Head of caudate nucleus (tissue), 42 donors: Measurements from ENCODE around the gene ODC1.

Experiments
- DNase-seq, 42 donors: peaks; one replicate each; pipeline versions ENCODE4 v3.0.0 to v3.0.0-alpha.2; 2020 to 2021; ENCODE audit warnings: mixed read lengths in 7 of 42
- intact Hi-C: fragments of 100-400 bp; cut with DNase I; formaldehyde crosslinking; loops from one replicate; pipeline ENCODE4 v1.15.0; 2022

Gene ODC1

DNA sequence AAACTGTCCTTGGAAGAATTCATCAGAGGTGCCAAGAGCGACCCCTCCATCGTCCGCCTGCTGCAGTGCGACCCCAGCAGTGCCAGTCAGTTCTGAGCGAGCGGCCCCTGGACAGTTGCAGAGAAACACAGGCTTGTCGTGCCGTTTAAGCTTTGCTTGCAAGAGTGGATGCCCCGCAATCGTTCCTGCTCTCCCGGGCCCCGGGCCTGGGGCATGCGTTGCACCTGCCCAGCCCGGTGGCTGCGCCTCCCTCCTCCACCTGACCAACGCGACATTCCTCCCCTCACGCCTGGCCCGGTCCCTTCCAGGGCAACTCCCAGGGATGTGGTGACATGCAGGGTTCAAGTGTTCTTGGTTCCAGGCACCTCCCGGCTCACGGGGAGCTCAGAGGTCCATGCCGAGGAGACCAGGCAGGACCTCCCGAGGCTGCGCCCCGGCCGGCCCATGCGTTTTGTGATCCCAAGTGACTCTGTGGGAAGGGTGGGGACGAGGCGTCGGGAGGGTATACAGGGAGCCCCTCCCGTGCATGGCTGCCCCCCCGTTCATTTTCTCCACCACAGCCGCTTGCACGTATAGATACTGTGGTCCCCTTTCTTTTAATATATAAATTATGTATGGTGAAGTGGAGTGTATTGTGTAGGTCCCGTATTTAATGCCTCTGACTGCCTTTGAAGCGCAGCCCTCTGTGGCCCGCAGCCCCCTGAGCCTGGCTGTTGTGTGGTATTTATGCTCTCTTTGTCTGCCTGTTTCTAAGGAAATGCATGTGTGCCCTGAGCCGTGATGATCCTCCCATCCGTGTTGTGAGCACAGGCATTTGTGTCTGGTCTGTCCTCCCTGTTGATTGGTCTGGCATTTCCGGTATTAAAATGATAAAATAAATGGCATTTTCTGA lies 21.2 kb downstream of the ODC1 start:
- no peak for DNase-seq
- intact Hi-C loops = no loop called here

DNA sequence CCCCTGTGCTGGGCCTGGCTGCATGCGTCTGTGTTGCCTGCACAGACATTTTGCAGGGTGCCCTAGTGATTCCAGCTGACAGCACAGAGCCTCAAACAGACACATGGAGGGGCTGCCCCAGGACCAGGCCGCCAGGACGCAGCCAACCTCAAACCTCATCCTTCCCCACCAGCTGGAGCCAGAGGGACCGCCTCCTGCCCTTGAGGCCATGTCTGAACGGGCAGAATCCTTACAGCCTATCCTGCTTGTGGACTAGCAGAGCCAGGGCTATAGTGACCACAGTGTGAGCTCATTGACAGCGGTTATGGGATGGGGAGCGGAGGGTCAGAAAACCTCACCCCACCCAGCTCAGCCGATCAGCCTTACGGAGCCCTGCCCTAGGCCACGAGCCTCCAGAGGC lies 22.4 kb downstream of the ODC1 start:
- intact Hi-C loops = no loop called here
- no peak for DNase-seq

DNA sequence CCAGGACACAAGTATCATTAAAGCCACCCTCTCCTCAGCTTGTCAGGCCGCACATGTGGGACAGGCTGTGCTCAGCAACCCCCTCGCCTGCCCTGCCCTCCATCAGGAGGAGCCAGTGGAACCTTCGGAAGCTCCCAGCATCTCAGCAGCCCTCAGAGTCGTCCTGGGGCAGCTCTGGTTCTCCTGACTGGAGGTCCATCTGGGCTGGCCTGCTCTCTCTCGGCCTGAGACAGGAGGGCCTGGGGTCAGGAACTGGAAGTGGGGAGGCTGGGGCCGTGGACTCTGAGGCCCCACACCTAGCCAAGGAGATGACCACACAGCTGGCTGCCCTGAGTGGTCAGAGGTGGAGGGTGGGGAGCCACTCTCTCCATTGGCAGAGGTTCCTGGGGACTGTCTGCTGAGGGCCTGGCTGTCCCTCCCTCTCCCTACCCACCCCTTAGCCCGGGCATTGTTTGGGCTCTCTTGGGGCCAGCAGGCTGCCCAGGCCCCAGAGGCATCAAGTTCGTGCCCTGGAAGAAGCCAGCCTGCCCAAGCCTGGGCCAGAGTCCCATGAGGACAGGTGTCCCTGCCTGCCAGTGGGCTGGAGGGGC lies 23.1 kb downstream of the ODC1 start:
- intact Hi-C loops = no loop called here

DNA sequence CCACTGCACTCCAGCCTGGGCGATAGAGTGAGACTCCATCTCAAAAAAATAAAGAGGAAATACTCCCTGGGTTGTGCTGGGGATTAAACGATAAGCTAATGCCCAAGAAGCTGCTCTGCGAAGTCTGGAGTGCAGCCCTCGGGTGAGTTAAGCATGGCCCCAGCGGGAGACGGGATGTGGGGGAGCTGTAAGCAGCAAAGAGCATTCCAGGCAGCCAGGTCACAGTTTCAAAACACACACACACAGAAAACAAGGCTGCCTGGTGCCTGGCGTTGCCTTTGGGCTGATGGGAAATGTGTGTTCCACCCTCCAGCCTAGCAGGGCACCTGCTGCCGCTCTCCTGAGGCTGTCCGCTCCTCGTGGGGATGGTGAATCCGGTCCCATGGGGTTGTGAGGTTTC lies 24.1 kb downstream of the ODC1 start:
- DNase-seq = no peak
- intact Hi-C loops = no loop called here

More for the DNA sequence above, 23.1 kb downstream of the ODC1 start:
- DNase-seq = no peak

DNA sequence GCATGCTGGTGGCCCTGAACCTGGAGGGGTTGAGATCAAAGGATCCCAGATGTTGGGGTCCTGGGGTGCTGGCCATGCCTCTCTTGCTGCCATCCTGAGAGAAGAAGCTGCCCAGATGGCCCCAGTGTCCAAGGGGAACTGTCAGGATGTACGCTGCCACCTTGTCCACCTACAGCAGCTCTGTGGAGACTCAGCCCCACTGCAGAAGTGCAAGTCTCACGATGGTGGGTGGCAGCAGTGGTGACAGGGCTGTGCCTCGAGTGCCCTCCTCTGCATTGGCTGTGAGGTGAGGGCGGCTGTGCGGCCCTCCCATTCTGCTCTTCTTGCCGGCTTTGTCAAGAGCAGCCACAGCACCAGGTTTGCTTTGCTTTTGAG lies 24.7 kb downstream of the ODC1 start:
- no peak for DNase-seq
- intact Hi-C loops = no loop called here

DNA sequence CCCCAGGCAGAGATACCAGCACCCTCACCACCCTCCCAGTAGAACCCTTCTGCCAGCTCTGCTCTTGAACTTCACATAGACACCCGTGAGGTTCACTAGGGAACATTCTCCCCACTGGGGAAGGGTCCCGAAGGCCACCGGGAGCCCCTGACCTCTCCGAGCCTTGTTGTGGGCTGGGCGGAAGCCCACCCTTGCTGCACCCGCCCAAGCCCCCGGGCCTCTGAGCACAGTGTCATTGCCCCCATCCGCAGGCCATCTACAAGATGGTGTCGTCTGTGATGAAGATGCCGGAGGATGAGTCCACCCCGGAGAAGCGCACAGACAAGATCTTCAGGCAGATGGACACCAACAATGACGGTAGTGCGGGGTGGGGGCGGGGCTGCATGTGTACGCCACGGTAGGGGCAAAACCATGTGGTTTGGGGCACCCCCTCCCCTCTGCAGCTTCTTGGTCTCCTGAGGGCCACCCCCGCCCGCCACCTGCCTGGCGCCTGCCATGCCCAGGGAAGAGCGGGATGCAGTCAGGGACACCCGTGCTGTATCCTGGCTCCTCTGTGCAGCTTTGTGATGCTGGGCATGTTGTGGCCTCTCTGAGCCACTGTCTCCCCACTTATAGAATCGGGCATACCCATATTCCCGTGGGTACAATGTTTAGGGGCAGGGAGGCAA lies 25.3 kb downstream of the ODC1 start:
- intact Hi-C loops = no loop called here
- no peak for DNase-seq

DNA sequence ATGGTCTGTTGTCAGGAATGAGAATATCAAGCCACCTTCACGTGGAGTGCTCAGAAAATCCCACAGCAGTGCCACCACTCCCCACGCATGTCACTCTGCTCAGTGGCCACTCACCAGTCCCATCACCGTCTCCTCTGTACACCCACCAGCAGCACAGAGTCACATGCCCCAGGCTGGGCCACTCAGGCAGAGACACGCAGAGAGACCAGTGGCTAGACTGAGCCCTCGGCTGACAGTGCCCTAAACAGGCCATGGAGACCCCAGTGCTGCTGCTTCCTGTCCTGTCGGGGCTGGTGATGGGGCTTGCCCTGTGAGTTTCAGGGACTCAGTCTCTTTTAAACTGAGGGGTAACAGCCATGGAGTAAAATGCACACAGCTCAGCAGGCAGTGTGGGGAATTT lies 25.9 kb downstream of the ODC1 start:
- no peak for DNase-seq
- intact Hi-C loops = no loop called here

DNA sequence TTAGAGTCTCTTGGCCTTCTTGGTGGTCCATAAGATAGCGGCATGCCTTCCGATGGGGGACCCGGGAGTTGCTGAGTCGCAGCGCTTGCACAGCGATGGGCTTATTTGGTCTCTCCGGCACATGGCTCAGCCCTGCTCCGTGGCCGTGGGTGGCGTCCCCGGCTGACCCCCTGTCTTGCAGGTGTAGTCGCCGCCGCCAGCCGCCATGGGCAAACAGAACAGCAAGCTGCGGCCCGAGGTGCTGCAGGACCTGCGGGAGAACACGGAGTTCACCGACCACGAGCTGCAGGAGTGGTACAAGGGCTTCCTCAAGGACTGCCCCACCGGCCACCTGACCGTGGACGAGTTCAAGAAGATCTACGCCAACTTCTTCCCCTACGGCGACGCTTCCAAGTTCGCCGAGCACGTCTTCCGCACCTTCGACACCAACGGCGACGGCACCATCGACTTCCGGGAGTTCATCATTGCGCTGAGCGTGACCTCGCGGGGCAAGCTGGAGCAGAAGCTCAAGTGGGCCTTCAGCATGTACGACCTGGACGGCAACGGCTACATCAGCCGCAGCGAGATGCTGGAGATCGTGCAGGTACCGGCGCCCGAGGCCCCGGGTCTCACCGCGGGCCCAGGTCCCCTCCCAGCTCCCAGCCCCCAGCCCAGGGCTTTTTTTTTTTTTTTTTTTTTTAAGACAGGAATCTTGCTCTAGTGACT lies 28.4 kb downstream of the ODC1 start:
- no peak for DNase-seq
- intact Hi-C loops = loop anchor here (10.0 kb wide), 1 partner anchor 145 kb away; no protein-coding TSS in a partner anchor

DNA sequence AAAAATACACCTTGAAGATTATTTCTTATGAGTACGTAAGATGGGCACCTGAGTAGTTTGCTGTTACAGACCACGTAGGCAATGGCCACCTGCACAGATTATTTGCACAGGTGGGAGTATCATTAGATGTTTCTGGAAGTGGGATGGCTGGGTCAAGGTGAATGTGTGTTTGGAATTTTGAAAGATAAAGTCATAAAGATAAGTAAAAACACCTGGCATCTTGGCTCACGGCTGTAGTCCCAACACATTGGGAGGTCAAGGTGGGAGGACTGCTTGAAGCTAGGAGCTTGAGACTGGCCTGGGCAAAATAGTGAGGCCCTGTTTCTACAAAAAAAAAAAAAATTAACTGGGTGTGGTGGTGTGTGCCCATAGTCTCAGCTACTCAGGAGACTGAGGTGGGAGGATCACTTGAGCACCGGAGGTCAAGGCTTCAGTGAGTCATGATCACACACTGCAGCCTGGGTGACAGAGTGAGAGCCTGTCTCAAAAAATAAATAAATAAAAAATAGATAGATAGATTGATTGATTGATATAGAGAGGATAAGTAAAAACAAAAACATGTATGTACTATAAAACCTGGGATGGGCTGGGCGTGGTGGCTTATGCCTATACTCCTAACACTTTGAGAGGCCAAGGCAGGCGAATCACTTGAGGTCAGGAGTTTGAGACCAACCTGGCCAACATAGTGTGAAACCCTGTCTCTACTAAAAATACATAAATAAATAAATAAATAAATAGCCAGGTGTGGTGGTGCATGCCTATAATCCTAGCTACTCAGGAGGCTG lies 30.4 kb downstream of the ODC1 start:
- intact Hi-C loops = loop anchor here (10.0 kb wide), 1 partner anchor 143 kb away; no protein-coding TSS in a partner anchor
- no peak for DNase-seq

DNA sequence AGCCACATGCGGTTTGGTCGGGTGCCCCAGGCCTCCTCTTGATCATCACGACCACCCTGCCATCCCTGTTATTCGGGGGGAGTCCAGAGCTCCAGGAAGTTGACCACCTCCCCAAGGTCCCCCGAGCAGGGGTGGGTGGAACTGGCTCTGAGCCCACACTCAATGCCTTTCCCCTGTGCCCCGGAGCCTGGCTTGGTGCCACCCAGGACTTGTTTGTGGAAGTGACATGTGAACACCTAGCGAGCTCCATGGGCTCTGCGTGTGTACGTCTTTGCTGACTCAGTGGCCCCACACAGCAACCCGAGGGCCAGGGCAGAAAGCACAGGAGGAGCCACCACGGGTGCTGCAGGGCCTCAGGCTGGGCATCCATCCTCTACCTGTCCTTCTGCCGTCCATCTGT lies 32.5 kb downstream of the ODC1 start:
- intact Hi-C loops = loop anchor here (10.0 kb wide), 1 partner anchor 141 kb away; no protein-coding TSS in a partner anchor

DNA sequence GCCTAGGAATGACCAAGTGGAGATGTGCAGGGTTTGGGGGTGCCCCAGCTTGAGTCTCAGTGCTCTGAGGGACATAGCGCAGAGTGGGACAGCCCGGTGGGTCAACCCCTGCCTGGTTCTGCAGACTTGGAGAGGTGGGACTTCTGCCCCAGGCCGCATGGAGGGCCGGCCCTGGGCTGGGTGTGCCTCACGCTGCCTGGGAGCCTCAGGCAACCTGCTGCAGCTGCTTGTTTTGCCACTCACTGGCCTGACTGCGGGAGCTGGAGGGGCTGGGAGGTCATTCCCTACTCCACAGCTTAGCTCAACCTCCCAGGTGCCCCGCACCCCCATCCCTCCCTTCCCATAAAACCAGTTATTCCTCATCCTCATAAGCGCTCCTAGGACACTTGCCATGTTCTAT lies 33.1 kb downstream of the ODC1 start:
- DNase-seq = no peak
- intact Hi-C loops = loop anchor here (10.0 kb wide), 1 partner anchor 140 kb away; no protein-coding TSS in a partner anchor

More for the DNA sequence above, 32.5 kb downstream of the ODC1 start:
- no peak for DNase-seq

DNA sequence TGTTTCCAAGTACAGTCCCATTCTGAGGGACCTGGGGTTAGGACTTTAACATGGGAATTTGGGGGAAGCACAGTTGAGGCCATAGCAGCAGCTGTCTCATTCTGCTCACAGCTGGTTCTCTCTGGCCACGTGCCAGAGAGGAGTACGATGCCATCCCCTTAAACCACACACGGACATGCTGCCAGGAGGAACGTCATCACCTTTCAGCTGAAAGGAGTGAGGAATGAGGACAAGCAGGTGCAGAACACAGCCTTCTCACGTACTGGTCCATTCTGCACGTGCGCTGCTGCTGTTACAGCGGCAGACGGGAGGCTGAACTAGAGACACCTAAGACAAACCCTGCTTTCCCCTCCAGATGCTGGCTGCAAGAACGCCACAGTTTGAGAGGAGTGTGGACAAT lies 33.5 kb downstream of the ODC1 start:
- intact Hi-C loops = loop anchor here (10.0 kb wide), 1 partner anchor 140 kb away; no protein-coding TSS in a partner anchor
- DNase-seq = no peak

DNA sequence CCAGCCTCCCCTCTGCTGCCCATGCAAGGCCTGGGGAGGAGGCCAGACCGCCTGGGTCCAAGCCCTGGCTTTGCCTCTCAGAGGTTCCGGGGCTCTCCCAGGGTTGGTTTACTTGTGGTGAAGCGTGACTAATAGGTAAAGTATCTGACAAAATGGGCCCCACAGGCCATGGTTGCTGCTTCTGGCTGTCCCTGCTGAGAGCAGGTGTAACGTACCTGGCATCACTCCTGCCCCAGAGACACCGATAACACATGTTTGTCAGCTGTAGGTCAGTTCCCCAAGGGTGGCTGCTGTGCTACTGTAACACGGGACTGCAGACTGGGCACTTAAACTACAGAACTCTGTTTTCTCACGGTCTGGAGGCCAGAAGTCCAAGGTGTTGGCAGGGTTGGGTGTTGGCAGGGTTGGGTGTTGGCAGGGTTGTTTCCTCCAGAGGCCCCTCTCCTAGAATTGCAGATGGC lies 34.1 kb downstream of the ODC1 start:
- DNase-seq = no peak
- intact Hi-C loops = loop anchor here (10.0 kb wide), 1 partner anchor 139 kb away; no protein-coding TSS in a partner anchor

DNA sequence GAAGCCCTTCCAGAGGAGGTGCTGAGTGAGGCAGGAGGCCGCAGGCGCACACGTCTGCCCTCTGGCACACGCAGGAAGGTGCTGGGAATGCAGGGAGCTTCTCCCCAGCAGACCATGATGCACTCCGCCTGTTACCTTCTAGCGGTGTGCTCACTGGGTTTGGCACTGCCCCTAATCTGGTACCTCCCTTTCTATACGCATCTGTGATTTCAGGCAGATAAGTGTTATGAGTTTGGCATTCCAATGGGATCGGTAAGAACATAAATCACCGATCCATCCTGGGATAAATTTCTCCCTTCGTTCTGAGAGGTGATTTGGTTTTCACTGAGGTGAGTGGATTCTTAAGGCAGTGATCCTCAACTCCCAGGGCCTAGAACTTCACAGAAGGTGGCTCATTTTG lies 34.6 kb downstream of the ODC1 start:
- no peak for DNase-seq
- intact Hi-C loops = loop anchor here (10.0 kb wide), 1 partner anchor 139 kb away; no protein-coding TSS in a partner anchor

DNA sequence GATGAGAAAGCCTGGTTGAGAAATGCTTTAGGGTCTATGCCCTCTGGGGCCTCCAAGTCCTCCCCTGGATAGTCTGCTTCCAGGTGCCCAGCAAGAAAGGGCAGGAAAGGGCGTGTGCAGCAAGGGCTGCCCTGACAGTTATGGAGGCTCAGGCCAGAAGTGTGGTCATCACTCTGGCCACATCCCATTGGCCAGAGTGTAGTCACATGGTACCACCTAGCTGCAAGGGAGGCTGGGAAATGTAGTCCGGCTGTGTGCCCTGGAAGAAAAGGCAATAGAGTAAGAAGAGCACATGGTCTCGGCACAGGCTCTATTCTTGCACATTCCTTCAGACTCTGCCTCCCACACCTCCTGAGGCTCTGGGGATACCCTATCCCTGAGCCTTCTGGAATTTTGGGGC lies 35.7 kb downstream of the ODC1 start:
- peak in 4 of 42 donors; percentile 25 to 47 (median 38) for DNase-seq
- intact Hi-C loops = loop anchor here (10.0 kb wide), 1 partner anchor 138 kb away; no protein-coding TSS in a partner anchor

DNA sequence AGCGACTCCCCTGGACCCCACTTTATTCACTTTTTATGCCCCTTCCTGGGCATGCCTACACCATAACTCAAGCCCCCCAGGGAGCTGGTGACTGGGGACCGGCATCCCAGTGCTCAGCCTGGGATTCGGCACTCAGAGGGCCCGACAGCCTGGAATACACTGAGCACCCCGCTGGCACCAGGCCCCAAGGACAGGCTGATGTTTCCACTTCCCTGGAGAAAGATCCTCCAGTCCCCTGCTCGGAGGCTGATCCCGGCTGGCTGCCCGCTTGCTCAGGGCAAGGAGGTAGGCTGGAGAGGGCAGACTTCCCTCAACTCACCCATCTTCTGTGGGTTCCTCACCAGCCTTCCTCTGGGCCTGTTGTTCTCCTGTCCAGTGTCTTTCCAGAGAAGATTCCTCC lies 36.6 kb downstream of the ODC1 start:
- DNase-seq = no peak
- intact Hi-C loops = loop anchor here (2.0 to 10.0 kb wide), 2 partner anchors 39 to 137 kb away; no protein-coding TSS in a partner anchor

DNA sequence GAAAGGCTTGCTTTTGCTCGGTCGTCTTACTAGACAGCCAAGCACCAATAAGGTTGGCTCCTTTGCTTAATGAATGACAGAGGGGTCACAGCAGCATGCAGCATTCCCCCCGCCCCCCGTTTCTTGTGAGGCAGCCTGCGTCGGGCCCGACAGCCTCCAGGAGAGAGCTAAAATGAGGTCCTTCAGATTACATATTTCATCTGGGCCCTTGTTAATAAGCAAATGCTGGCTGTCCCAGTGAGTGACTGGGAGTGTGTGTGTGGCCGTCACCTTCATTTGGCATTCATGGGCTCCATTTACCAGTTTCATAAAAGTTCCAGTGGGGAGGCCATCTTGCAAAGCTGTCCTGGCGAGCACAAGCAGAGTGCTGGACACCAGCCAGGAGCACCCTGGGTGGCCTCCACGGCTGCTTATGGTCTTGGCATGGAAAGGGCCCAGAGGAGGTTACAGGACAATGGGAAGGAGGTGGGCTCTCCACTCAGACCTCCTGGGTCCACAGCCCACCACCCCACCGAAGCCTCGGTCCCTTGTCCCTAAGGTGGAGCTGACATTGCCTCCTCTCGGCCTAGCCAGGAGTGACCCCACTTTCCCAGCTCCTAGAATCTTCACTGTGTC lies 37.2 kb downstream of the ODC1 start:
- intact Hi-C loops = loop anchor here (2.0 to 10.0 kb wide), 2 partner anchors 40 to 136 kb away; no protein-coding TSS in a partner anchor
- no peak for DNase-seq
